HepG2 (cell line): ENCODE measurements around the gene GRAMD1A. TPM values are rescaled to one million over a fixed set of nuclear protein-coding genes. Genes with fewer than 3 reads are reported as not detected.

ENCODE experiments used
- CENPT ChIP-seq: sonication (generic); formaldehyde crosslinking; IDR thresholded peaks from 2 replicates; pipeline ENCODE4 v1.8.0; 2022; ENCODE audit warnings: low read depth, mild to moderate bottlenecking, moderate library complexity, missing genetic modification reagents
- GABPB1 ChIP-seq: IDR thresholded peaks from 2 replicates; pipeline ENCODE4 v1.6.1; 2016; ENCODE audit warnings: mild to moderate bottlenecking, missing genetic modification reagents, moderate library complexity, missing compliant biosample characterization
- HNRNPLL ChIP-seq: fragments of 200-400 bp; formaldehyde crosslinking; IDR thresholded peaks from 2 replicates; pipeline ENCODE4 v1.6.1; 2017; ENCODE audit warnings: mild to moderate bottlenecking, low read depth, low read length; ENCODE audit not compliant: poor library complexity, severe bottlenecking
- ONECUT2 ChIP-seq: sonication (generic); formaldehyde crosslinking; IDR thresholded peaks from 2 replicates; pipeline ENCODE4 v1.4.0; 2020; ENCODE audit warnings: missing genetic modification reagents
- SMAD3 ChIP-seq: sonication (generic); formaldehyde crosslinking; IDR thresholded peaks from 2 replicates; pipeline ENCODE4 v1.4.0; 2020; ENCODE audit warnings: missing genetic modification reagents
- TBX3 ChIP-seq: fragments of 450-650 bp; IDR thresholded peaks from 2 replicates; pipeline ENCODE4 v1.6.1; 2017; ENCODE audit warnings: antibody characterized with exemption, mild to moderate bottlenecking, inconsistent platforms, borderline replicate concordance
- TGIF2 ChIP-seq: IDR thresholded peaks from 2 replicates; pipeline ENCODE4 v1.6.1; 2016; ENCODE audit warnings: control low read depth, missing compliant biosample characterization
- TP53 ChIP-seq: sonication (generic); formaldehyde crosslinking; conservative IDR thresholded peaks from 2 replicates; pipeline ENCODE4 v1.4.0; 2020; ENCODE audit warnings: missing genetic modification reagents
- XBP1 ChIP-seq: sonication (generic); formaldehyde crosslinking; IDR thresholded peaks from 2 replicates; pipeline ENCODE4 v1.5.0; 2020; ENCODE audit warnings: missing genetic modification reagents
- ZFP36L1 ChIP-seq: sonication (generic); formaldehyde crosslinking; IDR thresholded peaks from 2 replicates; pipeline ENCODE4 v1.8.0; 2022; ENCODE audit warnings: mild to moderate bottlenecking, missing genetic modification reagents, moderate library complexity
- ZKSCAN8 ChIP-seq: IDR thresholded peaks from 2 replicates; pipeline ENCODE4 v1.6.1; 2016; ENCODE audit warnings: borderline replicate concordance, missing genetic modification reagents, missing compliant biosample characterization
- ZNF33A ChIP-seq: sonication (generic); formaldehyde crosslinking; IDR thresholded peaks from 2 replicates; pipeline ENCODE4 v1.5.1; 2020; ENCODE audit warnings: missing genetic modification reagents, mild to moderate bottlenecking, moderate library complexity, borderline replicate concordance
- ZNF816 ChIP-seq: sonication (generic); formaldehyde crosslinking; IDR thresholded peaks from 2 replicates; pipeline ENCODE4 v1.8.0; 2022; ENCODE audit warnings: missing genetic modification reagents, mild to moderate bottlenecking, borderline replicate concordance
- polyA plus RNA-seq, 8 experiments: library from polyadenylated mRNA; depleted of rRNA in 3 of 8; stranded (reverse) in 7 of 8; unstranded in 1 of 8; fragments of >200 nt; fragmentation: Illumina TruSeq in 4 of 8; extraction: Trizol in 4 of 8; gene quantifications; 2 replicates each; pipeline versions ENCODE4 v1.2.1 to v1.2.3, GENCODE V29; 2011 to 2016; ENCODE audit warnings: low read depth in 4 of 8, missing spikeins in 1 of 8, mixed read lengths in 1 of 8; ENCODE audit not compliant: insufficient read depth in 1 of 8
- total RNA-seq, 5 experiments: library from RNA; depleted of rRNA; stranded (reverse); fragments of >200 nt; fragmentation: Illumina TruSeq; extraction: Trizol; gene quantifications; 2 replicates each; pipeline ENCODE4 v1.2.3, GENCODE V29; 2016; ENCODE audit warnings: low read depth in 1 of 5
- TF ChIP-seq, protein P1 (sequence below): sonication (generic); formaldehyde crosslinking; IDR thresholded peaks from 2 replicates; pipeline ENCODE4 v1.4.0; 2020; ENCODE audit warnings: mild to moderate bottlenecking, missing genetic modification reagents
- TF ChIP-seq, protein P2 (sequence below): sonication (generic); formaldehyde crosslinking; IDR thresholded peaks from 2 replicates; pipeline ENCODE4 v1.4.0; 2020; ENCODE audit warnings: missing genetic modification reagents

The GRAMD1A gene
- total and polyA plus RNA-seq, 2 of the 13 experiments (the other 11 are each of a cell fraction or from before 2014, with no cell fraction given), result 14.7 to 181 TPM

DNA sequence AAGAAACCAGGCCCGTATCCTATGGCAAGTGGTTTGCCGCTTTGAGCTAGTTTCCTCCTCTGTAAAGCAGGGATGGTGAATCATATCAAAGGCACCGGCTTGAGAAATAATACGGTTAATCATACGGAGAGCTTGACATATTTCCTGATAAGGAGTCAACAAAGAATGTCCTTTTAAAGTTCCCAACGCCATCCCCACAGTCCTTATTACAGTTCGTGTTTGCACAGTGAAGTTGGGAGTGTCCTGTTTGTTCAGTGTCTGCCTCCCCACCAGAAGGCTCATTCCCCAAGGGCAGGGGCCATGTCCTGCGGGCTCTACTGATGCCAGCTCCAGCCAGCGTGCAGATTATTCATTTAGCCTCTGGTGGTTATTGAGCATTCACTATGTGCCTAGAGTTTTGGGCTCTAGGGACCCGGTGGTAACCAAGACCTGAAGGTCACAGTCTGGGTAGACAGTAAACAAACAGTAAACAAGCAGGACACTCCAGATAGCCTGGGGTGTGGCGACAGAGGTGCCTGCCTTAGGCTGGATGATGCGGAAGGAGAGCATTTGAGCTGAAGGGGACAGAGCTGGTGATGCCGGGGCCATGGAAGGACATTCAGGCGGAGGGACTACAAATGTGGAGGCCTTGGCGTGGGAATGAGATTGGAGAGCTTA, 6.3 kb downstream of the GRAMD1A start (continued):
- TF ChIP-seq, protein P1, sequence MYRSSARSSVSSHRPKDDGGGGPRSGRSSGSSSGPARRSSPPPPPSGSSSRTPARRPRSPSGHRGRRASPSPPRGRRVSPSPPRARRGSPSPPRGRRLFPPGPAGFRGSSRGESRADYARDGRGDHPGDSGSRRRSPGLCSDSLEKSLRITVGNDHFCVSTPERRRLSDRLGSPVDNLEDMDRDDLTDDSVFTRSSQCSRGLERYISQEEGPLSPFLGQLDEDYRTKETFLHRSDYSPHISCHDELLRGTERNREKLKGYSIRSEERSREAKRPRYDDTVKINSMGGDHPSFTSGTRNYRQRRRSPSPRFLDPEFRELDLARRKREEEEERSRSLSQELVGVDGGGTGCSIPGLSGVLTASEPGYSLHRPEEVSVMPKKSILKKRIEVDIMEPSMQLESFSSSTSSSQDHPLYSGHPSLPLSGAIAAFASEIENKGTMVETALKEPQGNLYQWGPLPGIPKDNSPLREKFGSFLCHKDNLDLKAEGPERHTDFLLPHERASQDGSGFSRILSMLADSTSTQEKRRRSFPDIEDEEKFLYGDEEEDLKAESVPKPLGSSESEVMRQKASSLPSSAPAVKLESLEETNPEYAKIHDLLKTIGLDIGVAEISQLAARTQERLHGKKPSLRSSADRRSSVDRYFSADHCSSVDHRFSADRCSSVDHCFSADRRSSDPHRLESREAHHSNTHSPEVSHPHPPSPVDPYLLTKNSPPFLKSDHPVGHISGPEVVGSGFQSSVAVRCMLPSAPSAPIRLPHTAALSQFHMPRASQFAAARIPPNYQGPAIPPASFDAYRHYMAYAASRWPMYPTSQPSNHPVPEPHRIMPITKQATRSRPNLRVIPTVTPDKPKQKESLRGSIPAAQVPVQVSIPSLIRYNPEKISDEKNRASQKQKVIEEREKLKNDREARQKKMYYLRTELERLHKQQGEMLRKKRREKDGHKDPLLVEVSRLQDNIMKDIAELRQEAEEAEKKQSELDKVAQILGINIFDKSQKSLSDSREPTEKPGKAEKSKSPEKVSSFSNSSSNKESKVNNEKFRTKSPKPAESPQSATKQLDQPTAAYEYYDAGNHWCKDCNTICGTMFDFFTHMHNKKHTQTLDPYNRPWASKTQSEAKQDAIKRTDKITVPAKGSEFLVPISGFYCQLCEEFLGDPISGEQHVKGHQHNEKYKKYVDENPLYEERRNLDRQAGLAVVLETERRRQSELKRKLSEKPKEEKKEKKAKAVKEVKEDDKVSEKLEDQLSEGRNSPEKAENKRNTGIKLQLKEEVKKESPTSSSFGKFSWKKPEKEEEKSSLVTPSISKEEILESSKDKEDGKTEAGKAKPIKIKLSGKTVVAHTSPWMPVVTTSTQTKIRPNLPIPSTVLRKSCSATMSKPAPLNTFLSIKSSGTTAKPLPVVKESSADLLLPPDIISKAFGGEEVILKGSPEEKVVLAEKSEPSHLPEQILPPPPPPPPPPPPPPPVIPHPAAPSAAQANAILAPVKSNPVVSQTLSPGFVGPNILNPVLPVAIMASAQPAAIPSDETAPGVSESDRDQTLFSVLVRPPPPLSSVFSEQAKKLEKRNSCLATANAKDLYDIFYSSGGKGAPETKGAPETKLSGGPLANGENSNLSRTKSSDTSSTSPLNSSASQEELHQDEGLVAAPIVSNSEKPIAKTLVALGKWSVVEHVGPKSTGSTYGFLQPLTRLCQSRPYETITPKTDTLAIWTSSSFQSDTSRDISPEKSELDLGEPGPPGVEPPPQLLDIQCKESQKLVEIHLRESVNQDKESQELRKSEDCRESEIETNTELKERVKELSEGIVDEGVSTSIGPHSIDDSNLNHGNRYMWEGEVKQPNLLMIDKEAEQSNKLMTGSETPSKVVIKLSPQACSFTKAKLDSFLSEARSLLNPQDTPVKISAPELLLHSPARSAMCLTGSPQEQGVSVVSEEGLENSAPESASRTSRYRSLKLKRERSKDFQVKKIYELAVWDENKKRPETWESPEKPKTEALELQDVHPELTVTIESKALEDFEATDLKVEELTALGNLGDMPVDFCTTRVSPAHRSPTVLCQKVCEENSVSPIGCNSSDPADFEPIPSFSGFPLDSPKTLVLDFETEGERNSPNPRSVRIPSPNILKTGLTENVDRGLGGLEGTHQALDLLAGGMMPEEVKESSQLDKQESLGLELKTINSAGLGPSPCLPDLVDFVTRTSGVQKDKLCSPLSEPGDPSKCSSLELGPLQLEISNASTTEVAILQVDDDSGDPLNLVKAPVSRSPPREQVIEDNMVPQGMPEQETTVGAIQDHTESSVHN (CRISPR knock-in tag), result 0 out of 2 replicates have a peak, but pooled peaks have one; percentile 50
- TF ChIP-seq TGIF2 (CRISPR knock-in tag) (peak; percentile 93), ZFP36L1 (CRISPR knock-in tag) (no peak; the same call in 1 of the 2 replicates), ZNF33A (no peak), TP53 (no peak), SMAD3 (CRISPR knock-in tag) (peak; percentile 94), ZNF816 (peak; percentile 57; the same call in 1 of the 2 replicates), XBP1 (CRISPR knock-in tag) (no peak), HNRNPLL (no peak), TBX3 (peak; percentile 94), ONECUT2 (CRISPR knock-in tag) (no peak), ZKSCAN8 (peak; percentile 88; the same call in 1 of the 2 replicates), GABPB1 (CRISPR knock-in tag) (no peak), CENPT (CRISPR knock-in tag) (no peak)
- TF ChIP-seq, protein P2, sequence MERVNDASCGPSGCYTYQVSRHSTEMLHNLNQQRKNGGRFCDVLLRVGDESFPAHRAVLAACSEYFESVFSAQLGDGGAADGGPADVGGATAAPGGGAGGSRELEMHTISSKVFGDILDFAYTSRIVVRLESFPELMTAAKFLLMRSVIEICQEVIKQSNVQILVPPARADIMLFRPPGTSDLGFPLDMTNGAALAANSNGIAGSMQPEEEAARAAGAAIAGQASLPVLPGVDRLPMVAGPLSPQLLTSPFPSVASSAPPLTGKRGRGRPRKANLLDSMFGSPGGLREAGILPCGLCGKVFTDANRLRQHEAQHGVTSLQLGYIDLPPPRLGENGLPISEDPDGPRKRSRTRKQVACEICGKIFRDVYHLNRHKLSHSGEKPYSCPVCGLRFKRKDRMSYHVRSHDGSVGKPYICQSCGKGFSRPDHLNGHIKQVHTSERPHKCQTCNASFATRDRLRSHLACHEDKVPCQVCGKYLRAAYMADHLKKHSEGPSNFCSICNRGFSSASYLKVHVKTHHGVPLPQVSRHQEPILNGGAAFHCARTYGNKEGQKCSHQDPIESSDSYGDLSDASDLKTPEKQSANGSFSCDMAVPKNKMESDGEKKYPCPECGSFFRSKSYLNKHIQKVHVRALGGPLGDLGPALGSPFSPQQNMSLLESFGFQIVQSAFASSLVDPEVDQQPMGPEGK, result peak; percentile 99
